GM12864 (cell line): ENCODE results near the gene PRDX5.
A peak's percentile ranks its signal among the peaks of the same experiment; 100 is the strongest.

Source experiments
- DNase-seq: peaks from one replicate; pipeline ENCODE4 v3.0.0-alpha.2; 2011; ENCODE audit warnings: low read depth
- H3K4me3 ChIP-seq: 2 replicates; pipeline ENCODE4 v1.5.1; 2011; ENCODE audit warnings: mild to moderate bottlenecking, low read depth, low read length, control low read depth
- TF ChIP-seq, protein P1 (sequence below): IDR thresholded peaks from 2 replicates; pipeline ENCODE4 v1.5.1; 2011; ENCODE audit warnings: low read depth, mild to moderate bottlenecking, moderate library complexity, low read length, control low read depth, inconsistent platforms; ENCODE audit errors: missing control alignments

Gene PRDX5

DNA sequence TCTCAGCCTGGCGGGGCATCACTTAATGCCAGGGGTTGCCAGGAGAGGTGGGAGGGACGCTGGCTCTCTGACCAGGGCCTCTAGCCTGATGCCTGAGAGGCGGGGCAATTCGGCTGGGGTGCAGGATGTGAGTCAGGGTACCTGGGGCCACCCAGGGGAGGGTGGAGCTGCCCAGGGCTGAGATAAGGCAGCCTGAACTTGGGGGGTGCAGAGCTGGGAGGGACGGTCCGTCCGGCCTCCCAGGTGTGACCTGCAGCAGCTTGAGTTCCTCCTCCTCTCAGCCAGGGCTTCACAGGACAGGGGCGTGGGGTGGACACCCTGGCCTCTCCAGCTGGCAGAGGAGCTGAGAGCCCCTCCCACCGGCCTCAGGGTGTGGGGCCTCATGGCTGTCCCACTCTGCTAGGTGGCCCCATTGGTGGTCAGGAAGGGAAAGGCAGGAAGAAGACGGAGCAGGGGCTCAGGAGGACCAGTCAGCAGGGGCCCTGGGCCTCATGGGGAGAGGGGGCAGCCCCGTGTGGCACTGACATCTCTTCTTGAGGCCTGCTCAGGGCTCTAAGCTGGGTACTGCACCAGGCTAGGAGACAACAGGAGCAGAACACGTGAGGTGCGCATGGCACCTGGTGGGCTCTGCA lies 40.1 kb downstream of the PRDX5 start:
- peak overlapping the region; percentile 83; the same call in 1 of the 2 replicates for H3K4me3 ChIP-seq
- TF ChIP-seq, protein P1, sequence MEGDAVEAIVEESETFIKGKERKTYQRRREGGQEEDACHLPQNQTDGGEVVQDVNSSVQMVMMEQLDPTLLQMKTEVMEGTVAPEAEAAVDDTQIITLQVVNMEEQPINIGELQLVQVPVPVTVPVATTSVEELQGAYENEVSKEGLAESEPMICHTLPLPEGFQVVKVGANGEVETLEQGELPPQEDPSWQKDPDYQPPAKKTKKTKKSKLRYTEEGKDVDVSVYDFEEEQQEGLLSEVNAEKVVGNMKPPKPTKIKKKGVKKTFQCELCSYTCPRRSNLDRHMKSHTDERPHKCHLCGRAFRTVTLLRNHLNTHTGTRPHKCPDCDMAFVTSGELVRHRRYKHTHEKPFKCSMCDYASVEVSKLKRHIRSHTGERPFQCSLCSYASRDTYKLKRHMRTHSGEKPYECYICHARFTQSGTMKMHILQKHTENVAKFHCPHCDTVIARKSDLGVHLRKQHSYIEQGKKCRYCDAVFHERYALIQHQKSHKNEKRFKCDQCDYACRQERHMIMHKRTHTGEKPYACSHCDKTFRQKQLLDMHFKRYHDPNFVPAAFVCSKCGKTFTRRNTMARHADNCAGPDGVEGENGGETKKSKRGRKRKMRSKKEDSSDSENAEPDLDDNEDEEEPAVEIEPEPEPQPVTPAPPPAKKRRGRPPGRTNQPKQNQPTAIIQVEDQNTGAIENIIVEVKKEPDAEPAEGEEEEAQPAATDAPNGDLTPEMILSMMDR, result no peak
- no peak for DNase-seq

DNA sequence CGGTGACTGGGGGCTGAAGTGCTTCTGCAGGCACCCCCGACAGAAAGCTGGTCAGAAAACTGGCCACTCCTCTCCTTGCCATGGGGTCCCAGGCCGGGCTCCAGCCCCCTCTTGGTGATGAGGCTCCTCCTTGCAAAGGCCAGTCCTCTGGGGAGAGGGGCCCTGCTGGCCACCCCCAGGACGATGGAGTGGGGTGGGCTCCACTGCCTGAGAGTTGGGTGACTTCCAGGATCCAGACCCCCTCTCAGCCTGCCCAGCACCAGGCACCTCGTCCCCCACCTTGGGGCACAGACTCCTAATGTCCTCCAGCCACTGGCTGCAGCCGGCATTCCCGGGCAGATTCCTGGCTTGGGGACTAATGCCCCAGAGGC lies 40.6 kb downstream of the PRDX5 start:
- no peak for DNase-seq
- TF ChIP-seq, protein P1, result no peak
- H3K4me3 ChIP-seq, result peak overlapping the region; percentile 83

DNA sequence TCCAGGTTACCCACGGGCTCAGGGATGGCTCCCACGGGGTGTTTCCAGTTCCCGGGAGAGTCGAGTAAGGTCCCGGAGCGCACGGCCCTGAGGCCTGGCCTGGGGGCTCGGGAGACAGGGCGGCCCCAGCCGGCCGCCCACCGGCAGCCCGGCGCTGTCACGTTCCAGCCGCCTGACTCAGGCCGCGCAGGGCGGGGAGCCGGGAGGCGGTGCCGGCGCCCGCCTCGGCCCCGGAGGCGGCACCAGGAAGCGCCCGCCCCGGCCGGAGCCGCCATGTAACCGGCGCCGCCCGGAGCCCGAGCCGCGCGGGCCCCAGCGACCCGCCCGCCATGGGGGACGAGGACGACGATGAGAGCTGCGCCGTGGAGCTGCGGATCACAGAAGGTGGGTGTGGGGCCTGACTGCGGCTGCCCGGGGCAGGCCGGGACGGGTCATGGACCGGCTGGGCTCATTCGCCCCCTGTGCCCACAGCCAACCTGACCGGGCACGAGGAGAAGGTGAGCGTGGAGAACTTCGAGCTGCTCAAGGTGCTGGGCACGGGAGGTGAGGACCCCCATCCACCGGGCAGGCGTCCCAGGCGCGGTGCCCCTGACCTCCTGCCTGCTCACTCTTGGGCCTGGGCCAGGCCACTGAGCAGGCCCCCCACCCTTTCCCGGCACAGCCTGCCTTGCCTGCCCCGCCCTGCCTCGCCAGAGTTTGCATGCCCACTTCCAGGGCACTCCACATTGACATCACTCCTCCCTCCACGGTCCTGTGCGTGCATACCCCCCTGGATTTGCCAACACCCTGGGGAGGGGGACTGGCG lies 41.2 kb downstream of the PRDX5 start, which contains the start of gene RPS6KA4:
TSS of gene RPS6KA4 (plus strand) at position 256 of the 805 bp plus-strand sequence. CDS start at position 330, 74 bp downstream.
- peak within 1 kb of the TSS; percentile 83 for H3K4me3 ChIP-seq
- TF ChIP-seq, protein P1, result no peak
- no peak for DNase-seq

DNA sequence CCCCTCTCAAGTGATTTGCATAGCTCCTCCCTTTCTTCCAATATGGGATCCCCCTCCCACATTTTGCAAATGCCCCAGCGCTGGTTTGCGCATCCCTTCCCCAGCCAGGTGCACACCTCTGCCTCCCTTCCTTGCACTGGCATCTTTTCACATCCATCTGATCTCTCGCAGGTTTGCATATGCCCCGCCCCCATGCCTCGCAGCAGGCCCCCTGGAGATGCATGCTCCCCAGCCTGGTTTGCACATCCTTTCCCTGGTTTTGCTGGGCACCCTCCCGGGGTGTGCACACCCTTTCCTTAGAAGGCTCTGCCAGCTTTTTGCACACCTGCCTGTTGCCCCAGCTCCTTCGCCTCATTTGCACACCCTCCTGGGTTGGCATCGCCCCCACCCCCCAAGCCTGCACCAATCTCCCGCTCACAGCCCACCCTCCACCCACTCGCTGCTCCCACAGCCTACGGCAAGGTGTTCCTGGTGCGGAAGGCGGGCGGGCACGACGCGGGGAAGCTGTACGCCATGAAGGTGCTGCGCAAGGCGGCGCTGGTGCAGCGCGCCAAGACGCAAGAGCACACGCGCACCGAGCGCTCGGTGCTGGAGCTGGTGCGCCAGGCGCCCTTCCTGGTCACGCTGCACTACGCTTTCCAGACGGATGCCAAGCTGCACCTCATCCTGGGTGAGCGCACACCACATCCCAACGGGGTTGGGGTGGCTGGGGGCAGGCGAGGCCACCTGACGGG lies 42.0 kb downstream of the PRDX5 start:
- H3K4me3 ChIP-seq, result peak overlapping the region; percentile 83
- TF ChIP-seq, protein P1, result no peak
- no peak for DNase-seq

DNA sequence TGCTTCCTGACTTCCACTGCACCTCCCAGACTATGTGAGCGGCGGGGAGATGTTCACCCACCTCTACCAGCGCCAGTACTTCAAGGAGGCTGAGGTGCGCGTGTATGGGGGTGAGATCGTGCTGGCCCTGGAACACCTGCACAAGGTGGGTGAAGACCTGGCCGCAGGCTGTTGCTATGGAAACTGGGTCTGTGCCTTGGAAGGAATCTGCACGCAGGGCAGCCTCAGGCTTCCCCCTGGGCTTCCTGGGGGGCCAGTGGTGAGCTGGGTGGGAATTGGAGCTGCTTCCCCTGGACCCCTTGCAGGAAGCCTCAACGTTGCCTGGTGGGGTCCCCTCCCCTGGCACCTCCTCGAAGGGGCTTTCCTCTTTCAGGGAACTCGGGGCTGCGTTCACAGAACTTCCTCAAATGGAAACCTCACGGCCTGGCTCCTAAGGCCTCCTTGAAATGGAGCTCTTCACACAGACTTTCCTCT lies 42.6 kb downstream of the PRDX5 start:
- no peak for DNase-seq
- no peak overlapping the region for H3K4me3 ChIP-seq
- TF ChIP-seq, protein P1, result no peak

DNA sequence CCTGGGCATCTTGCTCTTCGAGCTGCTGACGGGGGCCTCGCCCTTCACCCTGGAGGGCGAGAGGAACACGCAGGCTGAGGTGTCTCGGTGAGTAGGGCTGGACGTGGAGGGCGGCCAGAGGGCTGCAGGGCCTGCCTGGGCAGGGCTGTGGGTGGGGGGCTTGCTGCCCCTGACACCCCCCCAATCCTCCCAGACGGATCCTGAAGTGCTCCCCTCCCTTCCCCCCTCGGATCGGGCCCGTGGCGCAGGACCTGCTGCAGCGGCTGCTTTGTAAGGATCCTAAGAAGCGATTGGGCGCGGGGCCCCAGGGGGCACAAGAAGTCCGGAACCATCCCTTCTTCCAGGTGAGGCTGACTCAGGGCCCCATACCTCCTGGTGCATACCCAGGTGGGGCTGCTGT lies 43.7 kb downstream of the PRDX5 start:
- H3K4me3 ChIP-seq, result no peak overlapping the region
- DNase-seq, result no peak
- TF ChIP-seq, protein P1, result no peak
